Spleen (tissue), 7 donors: Measurements from ENCODE around the gene GPR84.

ENCODE experiments used
- CTCF ChIP-seq, 11 experiments: fragments of 200-600 bp in 7 of 11; fragments of 450-650 bp in 4 of 11; sonication (generic) in 4 of 11; IDR thresholded peaks in 8 of 11; conservative IDR thresholded peaks in 3 of 11; 1 replicate in 7 of 11; 2 replicates in 4 of 11; pipeline versions ENCODE4 v1.4.0 to v1.8.0; 2016 to 2021; ENCODE audit warnings: antibody characterized with exemption in 11 of 11, inconsistent platforms in 4 of 11, mild to moderate bottlenecking in 1 of 11
- POLR2AphosphoS5 ChIP-seq, 3 donors: sonication (generic); formaldehyde crosslinking; IDR thresholded peaks; one replicate each; pipeline ENCODE4 v1.5.1; 2017; ENCODE audit warnings: antibody characterized with exemption in 3 of 3
- donor health status: DM: no; HTN: no; CAD: no; lungs with moderate emphysema.
- donor health status: DM: no; HTN: no; CAD: no.
- donor health status: DM: no; HTN: no; CAD: no.

- TF ChIP-seq CTCF (IDR thresholded peaks at IDR 0.05 in 8 of 11, conservative IDR thresholded peaks at IDR 0.05 in 3 of 11) (no peak), POLR2AphosphoS5 (IDR thresholded peaks at IDR 0.05) (no peak)
Observed at GRCh38 chr12:54376596-54376995, 12.3 kb upstream of the GPR84 start.
